HUDEP-2 (cell line): ENCODE measurements around the gene DOCK1.
A peak's percentile ranks its signal among the peaks of the same experiment; 100 is the strongest.

Experiments
- DNase-seq, 76 experiments: peaks; one replicate each; lab custom pipeline; 2025; ENCODE audit not compliant: unreplicated experiment in 76 of 76; lab: John Stamatoyannopoulos, UW

The DOCK1 gene

GRCh38 chr10:127068485-127068884 lies 163.3 kb downstream of the DOCK1 start:
- no peak for DNase-seq

GRCh38 chr10:127069436-127069835 lies 164.2 kb downstream of the DOCK1 start:
- DNase-seq, result no peak

GRCh38 chr10:127071126-127071525 lies 165.9 kb downstream of the DOCK1 start:
- DNase-seq, result no peak

GRCh38 chr10:127073666-127074065 lies 168.4 kb downstream of the DOCK1 start:
- no peak for DNase-seq

- DNase-seq, result no peak
Measured at GRCh38 chr10:127079392-127079791, 174.2 kb downstream of the DOCK1 start.

- no peak for DNase-seq
Measured at GRCh38 chr10:127080317-127080716, 175.1 kb downstream of the DOCK1 start.

- no peak for DNase-seq
Measured at GRCh38 chr10:127081851-127082345, 176.7 kb downstream of the DOCK1 start.

GRCh38 chr10:127082651-127083050 lies 177.4 kb downstream of the DOCK1 start:
- no peak for DNase-seq

GRCh38 chr10:127085957-127086356 lies 180.7 kb downstream of the DOCK1 start:
- no peak for DNase-seq

- no peak for DNase-seq
Measured at GRCh38 chr10:127088908-127089307, 183.7 kb downstream of the DOCK1 start.

GRCh38 chr10:127089446-127089845 lies 184.2 kb downstream of the DOCK1 start:
- DNase-seq, result no peak

- DNase-seq, result no peak
Measured at GRCh38 chr10:127090138-127090537, 184.9 kb downstream of the DOCK1 start.

GRCh38 chr10:127091354-127091753 lies 186.1 kb downstream of the DOCK1 start:
- no peak for DNase-seq

- no peak for DNase-seq
Measured at GRCh38 chr10:127092916-127093315, 187.7 kb downstream of the DOCK1 start.

- no peak for DNase-seq
Measured at GRCh38 chr10:127094984-127095383, 189.8 kb downstream of the DOCK1 start.

- no peak for DNase-seq
Measured at GRCh38 chr10:127100983-127101615, 195.9 kb downstream of the DOCK1 start.

GRCh38 chr10:127102176-127102575 lies 196.9 kb downstream of the DOCK1 start:
- DNase-seq, result no peak

GRCh38 chr10:127115100-127115499 lies 209.9 kb downstream of the DOCK1 start:
- no peak for DNase-seq

- DNase-seq, result peak in 39 of 76 experiments; percentile 0 to 48 (median 11)
Measured at GRCh38 chr10:127117125-127117524, 211.9 kb downstream of the DOCK1 start.

GRCh38 chr10:127118034-127118433 lies 212.8 kb downstream of the DOCK1 start:
- no peak for DNase-seq

GRCh38 chr10:127119936-127120335 lies 214.7 kb downstream of the DOCK1 start:
- no peak for DNase-seq

GRCh38 chr10:127122831-127123230 lies 217.6 kb downstream of the DOCK1 start:
- no peak for DNase-seq

- no peak for DNase-seq
Measured at GRCh38 chr10:127123626-127124025, 218.4 kb downstream of the DOCK1 start.
